Gastrocnemius medialis (tissue), 4 donors: Measurements from ENCODE around the gene NAPB. TPM values are rescaled to one million over a fixed set of nuclear protein-coding genes. Genes with fewer than 3 reads are reported as not detected.

Source experiments
- ATAC-seq, 2 donors: fragments of 150-250 bp; one replicate each; pipeline ENCODE4 v1.9.1; 2016
- DNase-seq, 2 donors: peaks; one replicate each; pipeline ENCODE4 v3.0.0-alpha.2; 2019
- H3K27ac ChIP-seq, 4 donors: fragments of 200-600 bp; sonication (generic); 1 replicate in 1 of 4; 2 replicates in 3 of 4; pipeline ENCODE4 v1.5.1; 2016 to 2018; ENCODE audit warnings: mild to moderate bottlenecking in 2 of 4, moderate library complexity in 1 of 4
- H3K27me3 ChIP-seq, 3 donors: fragments of 200-600 bp; sonication (generic) in 2 of 3; 1 replicate in 1 of 3; 2 replicates in 2 of 3; pipeline versions ENCODE4 v1.5.1 to v1.6.0; 2016 to 2019; ENCODE audit warnings: mild to moderate bottlenecking in 1 of 3, moderate library complexity in 1 of 3
- H3K36me3 ChIP-seq, 2 donors: fragments of 200-600 bp; sonication (generic) in 1 of 2; one replicate each; pipeline ENCODE4 v1.5.1; 2017 to 2018
- H3K4me1 ChIP-seq, 2 donors: fragments of 200-600 bp; sonication (generic) in 1 of 2; one replicate each; pipeline ENCODE4 v1.5.1; 2016 to 2017; ENCODE audit warnings: mild to moderate bottlenecking in 2 of 2
- H3K4me3 ChIP-seq, 4 donors: fragments of 200-600 bp; sonication (generic) in 3 of 4; 1 replicate in 1 of 4; 2 replicates in 3 of 4; pipeline ENCODE4 v1.5.1; 2016 to 2019; ENCODE audit warnings: mild to moderate bottlenecking in 2 of 4
- H3K9me3 ChIP-seq, 3 donors: fragments of 200-600 bp; sonication (generic) in 2 of 3; 1 replicate in 1 of 3; 2 replicates in 2 of 3; pipeline ENCODE4 v1.5.1; 2016 to 2019
- CTCF ChIP-seq, 5 experiments: fragments of 450-650 bp in 3 of 5; fragments of 200-600 bp in 2 of 5; sonication (generic) in 2 of 5; IDR thresholded peaks in 4 of 5; conservative IDR thresholded peaks in 1 of 5; 1 replicate in 4 of 5; 2 replicates in 1 of 5; pipeline ENCODE4 v1.5.1; 2016 to 2019; ENCODE audit warnings: antibody characterized with exemption in 5 of 5, mild to moderate bottlenecking in 3 of 5, moderate library complexity in 3 of 5
- POLR2A ChIP-seq, 2 donors: fragments of 450-650 bp; IDR thresholded peaks; one replicate each; pipeline ENCODE4 v1.6.1; 2017; ENCODE audit warnings: antibody characterized with exemption in 2 of 2, mild to moderate bottlenecking in 2 of 2, moderate library complexity in 2 of 2
- in situ Hi-C, 4 donors: fragments of 200-750 bp; cut with MboI; loops; one replicate each; pipeline versions ENCODE4 v1.15.0 to v1.8.0; 2017; ENCODE audit warnings: low sequenced_read_pairs in 4 of 4
- intact Hi-C: fragments of 100-400 bp; cut with DNase I; formaldehyde crosslinking; loops from one replicate; pipeline ENCODE4 v1.15.1; 2023; ENCODE audit warnings: low total_unique reads
- total RNA-seq, 4 donors: library from RNA; depleted of rRNA; stranded (reverse); fragments of >200 nt; gene quantifications; one replicate each; pipeline versions ENCODE4 v1.1.0 to v1.2.3, GENCODE V29; 2016

NAPB gene
- total RNA-seq, 4 donors from 2014 or later: 3.2 to 8.3 (median 3.8) TPM

GRCh38 chr20:23399568-23400241 lies 21.6 kb downstream of the NAPB start:
- H3K27ac ChIP-seq: peak overlapping the region in 1 of 4 donors; percentile 53
- in situ Hi-C loops: loop anchor here in 1 of 4 donors (25.0 kb wide), 1 partner anchor 213 kb away; the partner anchor contains the start of gene CST9
- H3K4me3 ChIP-seq: no peak overlapping the region
- no peak for DNase-seq
- H3K9me3 ChIP-seq: no peaks in the 10 kb centered on the region
- H3K4me1 ChIP-seq: peaks cover 43 to 56% of the 10 kb centered on the region in 2 donors
- intact Hi-C loops: no loop called here
- TF ChIP-seq POLR2A (IDR thresholded peaks at IDR 0.05): no peak
- TF ChIP-seq CTCF (IDR thresholded peaks at IDR 0.05 in 4 of 5, conservative IDR thresholded peaks at IDR 0.05 in 1 of 5): no peak
- no peak for ATAC-seq
- no peaks in the 10 kb centered on the region for H3K27me3 ChIP-seq
- H3K36me3 ChIP-seq: peaks cover 0 to 9% of the 10 kb centered on the region in 2 donors

- H3K27ac ChIP-seq: no peak overlapping the region
- intact Hi-C loops (no loop called here), in situ Hi-C loops (no loop called here)
- DNase-seq (no peak), ATAC-seq (no peak)
- H3K4me3 ChIP-seq: no peak overlapping the region
- no peaks in the 10 kb centered on the region for H3K27me3 ChIP-seq
- TF ChIP-seq CTCF (IDR thresholded peaks at IDR 0.05 in 4 of 5, conservative IDR thresholded peaks at IDR 0.05 in 1 of 5) (no peak), POLR2A (IDR thresholded peaks at IDR 0.05) (no peak)
- H3K4me1 ChIP-seq: peaks cover 48 to 49% of the 10 kb centered on the region in 2 donors
- H3K36me3 ChIP-seq: peaks cover 0 to 13% of the 10 kb centered on the region in 2 donors
- H3K9me3 ChIP-seq: no peaks in the 10 kb centered on the region
Observed at GRCh38 chr20:23397961-23398360, 23.3 kb downstream of the NAPB start.

- DNase-seq: no peak
- intact Hi-C loops (no loop called here), in situ Hi-C loops (no loop called here)
- Histone ChIP-seq H3K9me3 (no peaks in the 10 kb centered on the region), H3K27ac (no peak overlapping the region), H3K36me3 (peaks cover 0 to 22% of the 10 kb centered on the region in 2 donors), H3K4me3 (no peak overlapping the region), H3K4me1 (peaks cover 48 to 49% of the 10 kb centered on the region in 2 donors), H3K27me3 (no peaks in the 10 kb centered on the region)
- ATAC-seq: no peak
- TF ChIP-seq POLR2A (IDR thresholded peaks at IDR 0.05): no peak
- no peak for TF ChIP-seq CTCF (IDR thresholded peaks at IDR 0.05 in 4 of 5, conservative IDR thresholded peaks at IDR 0.05 in 1 of 5)
Observed at GRCh38 chr20:23396950-23397627, 24.2 kb downstream of the NAPB start.

GRCh38 chr20:23393996-23394775 lies 27.1 kb downstream of the NAPB start:
- peak overlapping the region; percentile 74 to 85 (median 78) for H3K27ac ChIP-seq
- in situ Hi-C loops: no loop called here
- H3K4me3 ChIP-seq: no peak overlapping the region
- no peaks in the 10 kb centered on the region for H3K27me3 ChIP-seq
- H3K9me3 ChIP-seq: no peaks in the 10 kb centered on the region
- ATAC-seq (peak; percentile 97 to 98), DNase-seq (peak; percentile 28 to 59)
- peaks cover 31 to 37% of the 10 kb centered on the region in 2 donors for H3K4me1 ChIP-seq
- peaks cover 0 to 29% of the 10 kb centered on the region in 2 donors for H3K36me3 ChIP-seq
- intact Hi-C loops: no loop called here
- TF ChIP-seq CTCF (IDR thresholded peaks at IDR 0.05 in 4 of 5, conservative IDR thresholded peaks at IDR 0.05 in 1 of 5) (no peak), POLR2A (IDR thresholded peaks at IDR 0.05) (no peak)
